Activated CD4-positive, alpha-beta T cell treated with anti-CD3 and anti-CD28 coated beads for 48 hours (primary cell): ENCODE data around the gene ANKRD28.
"Not testable (repeated sequence)": the region's sequence is repeated elsewhere in the genome, so short reads cannot be mapped to it uniquely, and the experiment has no call there.

Experiments used
- DNase-seq: peaks from one replicate; pipeline ENCODE4 v3.0.0-alpha.2; 2020

Gene ANKRD28

DNA sequence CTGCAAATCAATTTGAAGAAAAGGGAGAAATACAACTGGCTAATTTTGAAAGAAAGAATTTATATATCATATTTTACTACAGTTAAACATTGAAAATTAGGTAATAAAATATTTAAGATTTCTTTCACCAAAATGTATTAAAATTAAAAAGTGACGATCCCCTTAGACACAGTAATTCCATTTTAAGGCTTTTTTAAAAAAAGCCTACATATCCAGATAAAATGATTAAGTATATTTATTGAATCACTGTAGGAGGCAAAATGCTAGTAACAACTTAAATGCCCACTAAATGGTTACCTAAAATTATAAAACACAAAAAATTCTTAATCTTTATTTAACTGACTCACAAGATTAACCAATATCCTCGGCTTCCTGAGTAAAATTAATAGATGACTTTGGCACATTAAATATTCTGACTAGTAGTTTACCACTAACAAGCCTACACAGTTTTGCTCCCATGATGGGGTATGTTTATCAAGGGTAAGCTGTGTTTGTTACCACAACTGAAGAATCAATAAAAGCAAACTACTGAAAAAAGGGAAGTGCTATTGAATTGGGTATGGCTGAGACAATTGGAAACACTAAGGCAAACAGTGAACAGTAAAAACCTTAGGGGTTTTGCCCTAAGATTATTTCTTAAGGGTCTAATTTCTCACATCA is 28.4 kb downstream of the ANKRD28 start:
- no peak for DNase-seq

DNA sequence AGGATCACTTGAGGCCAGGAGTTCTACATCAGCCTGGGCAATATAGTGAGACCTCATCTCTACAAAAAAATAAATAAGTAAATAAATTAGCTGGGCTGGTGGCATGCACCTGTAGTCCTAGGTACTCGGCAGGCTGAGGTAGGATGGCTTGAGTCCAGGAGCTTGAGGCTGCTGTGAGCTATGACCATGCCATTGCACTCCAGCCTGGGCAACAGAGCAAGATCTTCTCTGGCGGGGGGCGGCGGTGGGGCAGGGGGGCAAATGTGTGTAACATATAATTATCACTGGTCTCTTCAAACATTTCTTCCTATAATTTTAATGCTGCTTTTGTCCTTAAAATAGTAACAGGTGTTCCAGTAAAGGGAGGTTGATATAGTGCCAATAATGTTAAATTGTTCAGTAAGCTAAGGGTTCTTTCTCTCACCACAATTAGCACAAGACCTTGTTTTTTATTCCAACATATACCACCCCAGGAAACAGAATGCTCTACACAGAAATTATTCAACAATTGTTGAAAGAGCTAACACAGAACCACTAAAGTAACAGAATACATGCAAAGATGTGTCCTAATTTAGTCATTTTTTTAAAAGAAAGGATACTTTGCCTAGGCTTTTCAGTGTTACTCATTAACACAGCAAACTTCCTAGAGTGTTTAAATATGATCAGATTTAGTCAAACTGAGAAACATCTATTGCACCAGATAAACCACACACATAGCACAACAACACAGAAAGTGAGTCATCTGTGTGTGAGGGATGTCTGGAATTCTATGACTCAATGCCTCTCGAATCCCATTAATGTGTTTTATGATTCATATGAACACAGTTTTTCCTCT is 29.1 kb downstream of the ANKRD28 start:
- no peak for DNase-seq

- DNase-seq: no peak
Observed at GRCh38 chr3:15766406-15766805, 31.4 kb downstream of the ANKRD28 start.

GRCh38 chr3:15758295-15758694 is 39.5 kb downstream of the ANKRD28 start:
- no peak for DNase-seq

DNA sequence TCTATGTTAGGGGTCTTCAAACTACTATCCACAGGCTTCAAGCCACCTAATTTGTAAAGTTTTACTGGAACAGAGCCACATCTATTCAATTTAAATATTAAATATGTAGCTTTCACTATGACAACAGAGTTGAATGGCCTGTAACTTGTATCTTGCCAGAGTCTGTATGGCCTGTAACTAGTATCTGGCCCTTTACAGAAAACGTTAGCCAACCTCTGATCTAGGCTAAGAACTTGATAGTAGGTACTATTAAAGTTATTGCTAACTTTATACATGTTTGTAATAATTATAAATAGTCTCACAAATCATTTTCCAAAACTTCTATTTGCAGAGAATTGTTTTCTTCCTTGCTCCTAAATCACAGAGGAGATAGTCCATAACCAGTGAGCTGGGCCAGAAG is 40.0 kb downstream of the ANKRD28 start:
- DNase-seq: no peak

- DNase-seq: no peak
Observed at GRCh38 chr3:15756505-15756904, 41.3 kb downstream of the ANKRD28 start.

GRCh38 chr3:15755780-15756179 is 42.0 kb downstream of the ANKRD28 start:
- DNase-seq: no peak

- no peak for DNase-seq
Observed at GRCh38 chr3:15755181-15755580, 42.6 kb downstream of the ANKRD28 start.

GRCh38 chr3:15754047-15754446 is 43.7 kb downstream of the ANKRD28 start:
- no peak for DNase-seq

- no peak for DNase-seq
Observed at GRCh38 chr3:15753056-15753710, 44.6 kb downstream of the ANKRD28 start.

DNA sequence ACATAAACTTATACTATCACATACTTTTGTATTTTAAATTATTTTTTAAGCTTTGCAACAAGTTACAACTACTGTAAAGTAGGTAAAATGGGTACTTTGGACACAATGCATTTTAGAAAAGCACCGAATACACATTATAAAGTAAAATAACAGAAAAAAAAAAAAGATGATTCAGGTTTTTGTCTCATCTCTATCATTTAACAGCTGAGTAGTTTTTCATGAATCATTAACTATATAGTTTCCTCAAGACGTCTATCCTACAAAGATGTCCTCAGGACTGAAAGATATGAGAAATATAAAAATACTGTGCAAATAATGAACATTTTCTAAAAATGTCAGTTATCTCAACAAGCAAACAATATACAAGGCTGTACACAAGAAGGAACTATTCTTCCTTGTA is 46.9 kb downstream of the ANKRD28 start:
- no peak for DNase-seq

DNA sequence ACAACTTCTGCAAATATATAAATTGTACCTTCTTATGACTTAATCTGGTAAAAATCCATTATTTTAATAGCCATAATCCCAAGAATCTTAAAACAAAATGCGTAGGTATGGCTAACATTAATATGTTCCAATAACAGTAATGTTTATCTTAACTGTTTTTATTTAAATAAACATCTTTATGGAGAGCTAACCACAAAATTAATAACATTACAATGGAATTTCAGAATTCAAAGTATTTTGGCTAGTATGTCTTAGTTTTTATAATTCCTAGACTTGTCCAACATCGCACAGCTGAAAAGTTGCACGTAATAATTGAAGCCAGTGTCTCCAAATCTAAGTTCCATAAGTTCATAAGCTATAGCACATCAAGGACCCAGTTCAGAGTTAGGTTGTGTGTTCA is 47.6 kb downstream of the ANKRD28 start:
- DNase-seq: no peak

DNA sequence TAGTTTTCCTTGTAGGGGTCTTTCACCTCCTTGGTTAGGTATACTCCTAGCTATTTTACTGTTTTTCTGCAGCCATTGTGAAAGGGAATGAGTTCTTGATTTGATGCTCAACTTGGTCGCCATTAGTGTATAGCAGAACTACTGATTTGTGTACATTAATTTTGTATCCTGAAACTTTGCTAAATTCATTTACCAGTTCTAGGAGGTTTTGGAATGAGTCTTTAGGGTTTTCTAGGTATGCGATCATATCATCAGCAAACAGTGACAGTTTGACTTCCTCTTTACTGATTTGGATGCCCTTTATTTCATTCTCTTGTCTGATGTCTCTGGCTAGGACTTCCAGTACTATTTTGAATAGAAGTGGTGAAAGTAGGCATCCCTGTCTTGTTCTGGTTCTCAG is 51.9 kb downstream of the ANKRD28 start:
- DNase-seq: not testable (repeated sequence)

DNA sequence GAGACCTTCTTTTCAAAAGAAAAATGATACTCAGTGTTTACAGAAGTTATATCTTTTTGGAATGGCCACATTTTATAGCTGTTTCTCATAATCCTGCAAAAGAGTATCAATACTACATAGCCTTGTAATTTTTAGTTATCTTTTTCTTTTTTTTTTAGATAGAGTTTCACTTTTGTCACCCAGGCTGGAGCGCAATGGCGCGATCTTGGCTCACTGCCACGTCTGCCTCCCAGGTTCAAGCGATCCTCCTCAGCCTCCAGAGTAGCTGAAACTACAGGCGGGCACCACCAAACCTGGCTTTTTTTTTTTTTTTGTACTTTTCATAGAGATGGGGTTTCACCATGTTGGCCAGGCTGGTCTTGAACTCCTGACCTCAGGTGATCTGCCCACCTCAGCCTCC is 53.6 kb downstream of the ANKRD28 start:
- no peak for DNase-seq

GRCh38 chr3:15743587-15744009 is 54.2 kb downstream of the ANKRD28 start:
- DNase-seq: no peak

- DNase-seq: not testable (repeated sequence)
Observed at GRCh38 chr3:15742236-15742635, 55.5 kb downstream of the ANKRD28 start.

DNA sequence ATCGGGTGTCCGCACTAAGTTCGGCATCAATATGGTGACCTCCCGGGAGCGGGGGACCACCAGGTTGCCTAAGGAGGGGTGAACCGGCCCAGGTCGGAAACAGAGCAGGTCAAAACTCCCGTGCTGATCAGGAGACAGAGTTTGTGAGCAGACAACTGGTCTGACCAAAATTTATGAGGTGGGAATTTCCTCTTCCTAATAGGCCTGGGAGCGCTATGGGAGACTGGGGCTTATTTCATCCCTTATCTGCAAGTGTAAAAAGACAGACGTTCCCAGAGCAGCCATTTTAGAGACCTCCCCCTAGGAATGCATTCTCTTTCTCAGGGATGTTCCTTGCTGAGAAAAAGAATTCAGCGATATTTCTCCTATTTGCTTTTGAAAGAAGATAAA is 59.2 kb downstream of the ANKRD28 start:
- not testable (repeated sequence) for DNase-seq

DNA sequence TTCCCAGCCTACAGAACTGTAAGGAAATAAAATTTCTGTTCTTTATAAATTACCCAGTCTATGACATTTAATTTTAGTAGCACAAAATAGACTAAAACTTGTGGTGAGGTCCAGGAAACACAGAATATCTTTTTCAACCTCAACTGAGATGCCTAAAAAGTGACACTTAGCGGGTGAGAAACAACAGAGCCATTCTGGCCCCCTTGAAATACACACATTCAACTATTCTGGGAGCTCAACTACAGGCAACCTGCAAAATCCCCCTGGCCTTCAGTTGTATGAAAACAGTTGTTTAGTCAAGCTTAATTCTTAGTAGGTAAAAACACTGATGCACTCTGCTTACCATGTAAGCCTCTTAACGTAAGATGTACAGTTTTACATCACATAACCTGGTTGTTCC is 66.8 kb downstream of the ANKRD28 start:
- DNase-seq: no peak

DNA sequence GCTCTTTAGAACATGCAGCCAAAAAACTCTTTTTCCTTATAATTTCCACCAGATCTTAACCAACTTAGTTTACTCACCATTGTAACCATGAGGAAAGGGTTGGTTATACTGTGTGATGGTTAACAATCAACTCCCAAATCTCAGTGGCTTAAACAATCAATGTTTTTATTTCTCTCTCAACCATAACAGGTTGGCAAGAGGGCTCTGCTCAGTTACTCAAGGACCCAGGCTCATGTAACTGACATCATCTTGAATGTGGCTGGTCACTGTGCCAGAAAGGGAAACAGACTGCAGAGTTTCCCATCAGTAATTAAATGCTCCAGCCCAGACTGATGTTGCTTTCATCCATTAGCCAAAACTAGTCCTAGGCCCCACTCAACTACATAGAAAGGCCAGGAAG is 69.0 kb downstream of the ANKRD28 start:
- DNase-seq: no peak

DNA sequence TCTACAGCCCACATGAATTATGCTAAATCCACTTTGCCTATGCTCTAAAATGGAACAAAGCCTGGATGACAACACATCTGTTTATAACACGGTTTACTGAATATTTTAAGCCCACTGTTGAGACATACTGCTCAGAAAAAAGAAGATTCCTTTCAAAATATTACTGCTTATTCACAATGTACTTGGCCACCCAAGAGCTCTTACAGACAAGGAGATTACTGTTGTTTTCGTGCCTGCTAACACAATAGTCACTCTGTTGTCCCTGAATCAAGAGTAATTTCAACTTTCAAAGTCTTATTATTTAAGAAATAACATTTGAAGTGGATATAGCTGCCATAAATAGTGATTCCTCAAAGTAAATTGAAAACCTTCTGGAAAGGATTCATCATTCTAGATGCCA is 70.9 kb downstream of the ANKRD28 start:
- DNase-seq: no peak

DNA sequence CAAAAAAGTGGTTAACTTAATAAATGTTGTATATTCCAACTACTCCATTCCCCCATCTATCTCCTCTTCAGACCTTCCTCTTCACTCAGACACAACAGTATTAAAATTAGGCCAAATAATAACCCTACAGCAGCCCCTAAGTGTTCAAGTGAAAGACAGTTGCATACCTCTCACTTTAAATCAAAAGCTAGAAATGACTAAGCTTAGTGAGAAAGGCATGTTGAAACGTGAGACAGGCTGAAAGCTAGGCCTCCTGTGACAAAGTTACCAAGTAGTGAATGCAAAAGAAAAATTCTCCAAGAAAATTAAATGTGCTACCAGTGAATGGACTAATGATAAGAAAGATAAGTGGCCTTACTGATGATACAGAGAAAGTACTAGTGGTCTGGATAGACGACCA is 71.7 kb downstream of the ANKRD28 start:
- DNase-seq: no peak

- no peak for DNase-seq
Observed at GRCh38 chr3:15724446-15724845, 73.3 kb downstream of the ANKRD28 start.

- DNase-seq: no peak
Observed at GRCh38 chr3:15723624-15723884, 74.2 kb downstream of the ANKRD28 start.

- no peak for DNase-seq
Observed at GRCh38 chr3:15722877-15723623, 74.7 kb downstream of the ANKRD28 start.
